Stimulated activated CD4-positive, alpha-beta T cell treated with anti-CD3 and anti-CD28 coated beads, Interleukin-4, amount 100 ng/mL, for 4 hours (primary cell): ENCODE results near the gene ELMOD1.
"Not testable (repeated sequence)": the region's sequence is repeated elsewhere in the genome, so short reads cannot be mapped to it uniquely, and the experiment has no call there.

Experiments
- DNase-seq, 2 experiments: peaks; one replicate each; pipeline ENCODE4 v3.0.0-alpha.2; 2020

ELMOD1 gene

GRCh38 chr11:107590460-107591377 lies at the start of gene ELMOD1:
ELMOD1 (plus strand) TSS chr11:107591147; CDS start chr11:107618190, 27,043 bp downstream.
- peak; percentile 31 to 35 for DNase-seq

- DNase-seq, result no peak
Measured at GRCh38 chr11:107545101-107545514, 45.8 kb upstream of the ELMOD1 start.

DNA sequence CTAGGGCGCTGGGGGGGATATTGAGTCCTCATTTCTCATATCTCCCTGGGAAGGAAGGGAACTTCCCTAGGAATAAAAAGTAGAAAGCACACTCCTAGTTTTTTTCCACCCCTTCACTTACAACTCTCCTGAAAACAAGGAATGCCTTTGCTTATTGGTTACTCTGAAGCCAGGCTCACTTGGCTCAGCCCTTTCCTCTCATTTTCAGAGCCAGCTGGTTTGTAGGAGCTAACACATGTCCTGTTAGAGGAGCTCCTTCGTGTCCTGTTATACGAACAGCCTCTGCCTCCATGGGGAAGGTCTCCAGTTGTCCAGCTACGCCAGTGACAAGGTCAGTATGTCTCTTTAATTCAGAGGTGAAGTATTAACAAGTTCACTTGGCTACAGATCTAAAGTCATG lies 43.0 kb upstream of the ELMOD1 start:
- no peak for DNase-seq

- DNase-seq, result peak in 1 of 2 experiments; percentile 9
Measured at GRCh38 chr11:107549253-107549953, 41.5 kb upstream of the ELMOD1 start.

- DNase-seq, result no peak
Measured at GRCh38 chr11:107549954-107550285, 41.0 kb upstream of the ELMOD1 start.

DNA sequence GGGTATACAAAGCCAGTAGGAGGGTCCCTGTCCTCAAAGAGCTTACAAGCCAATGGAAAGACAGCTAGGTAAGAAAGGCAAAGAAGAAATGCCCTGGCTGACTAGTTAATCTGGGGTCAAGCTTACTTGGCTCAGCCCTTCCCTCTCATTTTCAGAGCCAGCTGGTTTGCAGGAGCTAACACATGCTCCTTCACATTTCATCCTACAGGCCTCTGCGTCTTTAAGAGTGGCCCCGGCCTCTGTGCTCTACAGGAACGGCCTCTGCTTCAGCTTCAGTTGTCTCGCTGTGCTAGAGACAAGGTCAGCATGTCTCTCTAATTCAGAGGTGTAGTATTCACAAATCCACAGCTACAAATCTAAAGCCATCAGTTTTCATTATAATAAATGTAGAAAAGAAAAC lies 40.6 kb upstream of the ELMOD1 start:
- DNase-seq, result no peak

GRCh38 chr11:107561688-107562087 lies 29.3 kb upstream of the ELMOD1 start:
- DNase-seq, result no peak

DNA sequence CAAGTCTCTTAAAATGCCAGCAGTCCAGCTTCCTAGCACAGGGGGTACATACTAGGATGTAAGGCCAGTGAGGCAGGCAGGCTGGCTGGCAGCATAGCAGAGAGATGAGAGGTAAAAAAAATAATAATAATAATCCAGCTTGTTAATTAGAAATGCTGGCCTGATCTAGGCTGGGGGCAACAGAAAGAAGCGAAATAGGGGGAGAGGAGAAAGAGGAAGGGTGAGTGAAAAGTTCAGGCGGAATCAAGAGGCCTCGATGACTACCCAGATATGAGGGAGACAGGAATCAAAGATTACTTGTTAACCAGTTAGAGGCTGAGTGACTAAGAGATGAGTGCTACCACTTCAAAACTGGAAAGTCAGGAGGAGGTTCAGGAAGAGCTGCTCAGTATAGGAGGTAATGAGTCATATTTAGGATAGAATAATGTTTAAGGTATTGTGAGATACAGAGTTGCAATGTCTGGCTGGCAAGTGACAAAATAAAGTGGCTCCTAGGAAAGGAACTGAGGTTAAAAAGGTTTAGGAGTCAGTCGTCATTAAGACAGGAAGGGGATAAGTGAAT lies 28.2 kb upstream of the ELMOD1 start:
- no peak for DNase-seq

DNA sequence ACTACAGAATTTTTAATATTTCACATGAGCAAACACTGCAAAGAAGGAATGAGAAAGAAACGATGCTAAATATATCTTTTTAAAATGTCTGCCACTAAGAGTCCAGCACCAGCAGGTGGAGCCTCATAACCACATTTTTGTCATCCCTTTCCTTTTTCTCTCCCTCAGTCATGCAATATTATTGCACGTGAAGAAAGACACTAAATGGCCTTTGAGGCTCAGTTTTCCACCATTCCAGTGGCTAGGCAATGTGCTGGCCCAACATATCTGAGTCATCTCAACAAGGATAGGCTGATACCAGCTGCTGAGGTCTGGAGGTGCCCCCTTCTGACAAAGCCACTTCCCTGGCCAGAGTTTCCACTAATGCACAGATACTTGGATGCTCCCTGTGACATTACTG lies 27.2 kb upstream of the ELMOD1 start:
- peak in 1 of 2 experiments; percentile 13 for DNase-seq

DNA sequence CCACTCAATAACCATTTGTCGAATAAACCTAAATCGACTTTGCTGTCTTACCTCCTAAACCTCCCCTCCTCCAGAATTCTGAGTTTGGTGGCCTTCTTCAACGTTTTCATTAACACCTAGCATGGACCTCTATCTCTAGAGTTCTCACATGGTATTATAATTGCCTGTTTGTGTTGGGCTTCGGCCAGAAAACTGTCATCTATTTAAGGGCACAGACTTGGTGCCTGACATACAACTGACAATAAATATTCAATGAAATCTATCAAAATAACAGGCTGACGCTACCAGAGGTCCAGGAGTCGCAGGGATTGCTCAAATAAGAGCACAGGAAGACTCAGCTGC lies 26.1 kb upstream of the ELMOD1 start:
- no peak for DNase-seq

DNA sequence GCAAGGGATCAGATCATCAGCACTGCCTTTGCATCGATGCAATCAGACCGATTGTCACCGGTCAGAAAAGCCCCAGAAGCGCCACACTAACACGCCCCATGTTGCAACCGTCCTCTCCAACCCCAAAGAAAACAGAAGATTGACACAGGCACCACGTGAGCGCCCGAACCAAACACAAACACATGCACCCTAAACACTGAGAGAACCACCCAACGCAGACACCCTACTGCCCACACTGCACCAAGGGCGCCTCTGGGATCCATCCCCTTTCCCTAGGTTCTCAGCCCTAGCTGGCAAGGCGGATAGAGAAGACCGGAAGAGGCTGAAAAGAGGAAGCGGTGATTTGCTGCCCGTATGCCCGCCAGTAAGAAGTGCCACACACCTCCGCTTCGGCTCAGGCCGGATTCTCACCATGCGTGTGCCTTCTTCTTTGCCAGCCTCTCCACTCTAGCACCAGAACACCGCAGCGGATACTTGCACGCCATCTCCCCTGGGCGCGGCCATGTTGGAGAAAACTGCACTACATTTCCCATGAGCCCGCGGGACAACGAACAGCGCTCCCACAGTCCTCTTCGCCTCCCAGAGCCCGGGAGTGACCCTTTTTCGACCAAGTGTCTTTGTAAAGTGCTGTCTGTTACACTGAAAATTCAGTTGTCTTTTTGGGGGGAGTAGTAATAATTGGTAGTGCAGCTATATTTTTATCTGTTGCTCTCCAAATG lies 25.6 kb upstream of the ELMOD1 start, which contains the start of gene ALKBH8:
Gene ALKBH8 (minus strand): TSS at position 517 of the 719 bp plus-strand sequence. CDS start 4,842 bp downstream, outside the sequence.
- DNase-seq, result peak; percentile 69 to 70

DNA sequence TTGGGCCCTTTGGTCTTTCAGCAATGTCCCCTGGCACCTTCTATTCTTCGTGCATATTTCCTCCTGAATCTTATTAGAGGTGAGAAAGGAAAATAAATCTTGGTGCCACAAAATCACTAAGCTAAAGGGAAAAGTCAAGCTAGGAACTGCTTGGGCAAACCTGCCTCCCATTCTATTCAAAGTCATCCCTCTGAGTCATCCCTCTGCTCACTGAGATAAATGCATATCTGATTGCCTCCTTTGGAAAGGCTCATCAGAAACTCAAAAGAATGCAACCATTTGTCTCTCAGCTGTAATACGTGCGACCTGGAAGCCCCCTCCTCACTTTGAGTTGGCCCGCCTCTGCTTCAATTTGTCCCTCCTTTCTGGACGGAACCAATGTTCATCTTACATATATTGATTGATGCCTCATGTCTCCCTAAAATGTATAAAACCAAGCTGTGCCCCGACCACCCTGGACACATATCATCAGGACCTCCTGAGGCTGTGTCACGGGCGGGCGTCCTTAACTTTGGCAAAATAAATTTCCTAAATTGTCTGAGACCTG lies 24.9 kb upstream of the ELMOD1 start:
- DNase-seq, result not testable (repeated sequence)

GRCh38 chr11:107566569-107566968 lies 24.4 kb upstream of the ELMOD1 start:
- DNase-seq, result no peak

- DNase-seq, result no peak
Measured at GRCh38 chr11:107567739-107568335, 23.1 kb upstream of the ELMOD1 start.

GRCh38 chr11:107570015-107570414 lies 20.9 kb upstream of the ELMOD1 start:
- DNase-seq, result no peak

GRCh38 chr11:107573438-107573837 lies 17.5 kb upstream of the ELMOD1 start:
- no peak for DNase-seq

- DNase-seq, result peak; percentile 38 to 48
Measured at GRCh38 chr11:107576497-107577345, 14.2 kb upstream of the ELMOD1 start.

DNA sequence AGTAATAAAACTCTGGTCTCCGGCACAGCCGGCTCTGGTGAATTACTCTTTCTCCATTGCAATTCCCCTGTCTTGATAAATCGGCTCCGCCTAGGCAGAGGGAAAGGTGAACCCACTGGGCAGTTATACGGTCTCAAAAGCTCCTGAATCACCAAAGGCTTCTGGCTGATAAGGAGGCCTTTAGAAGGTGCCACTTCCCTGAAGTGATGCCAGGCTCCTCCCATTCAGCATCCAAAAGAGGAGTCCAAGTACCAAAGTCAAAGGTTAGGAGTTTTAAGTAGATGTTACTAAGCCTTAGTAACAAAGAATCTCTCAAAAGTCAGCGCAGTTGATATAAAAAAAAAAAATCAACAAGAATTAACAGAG lies 13.6 kb upstream of the ELMOD1 start:
- DNase-seq, result no peak

DNA sequence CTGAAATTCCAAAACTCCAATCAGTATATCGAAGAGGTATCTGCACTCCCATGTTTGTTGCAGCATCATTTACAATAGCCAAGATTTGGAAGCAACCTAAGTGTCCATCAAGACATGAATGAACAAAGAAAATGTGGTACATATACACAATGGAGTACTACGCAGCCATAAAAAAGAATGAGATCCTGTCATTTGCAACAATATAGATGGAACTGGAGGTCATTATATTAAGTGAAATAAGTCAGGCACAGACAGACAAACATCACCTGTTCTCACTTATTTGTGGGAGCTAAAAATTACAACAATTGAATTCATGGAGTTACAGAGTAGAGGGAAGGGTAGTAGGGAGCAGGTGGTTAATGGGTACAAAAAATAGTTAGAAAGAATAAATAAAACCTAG lies 11.8 kb upstream of the ELMOD1 start:
- not testable (repeated sequence) for DNase-seq

DNA sequence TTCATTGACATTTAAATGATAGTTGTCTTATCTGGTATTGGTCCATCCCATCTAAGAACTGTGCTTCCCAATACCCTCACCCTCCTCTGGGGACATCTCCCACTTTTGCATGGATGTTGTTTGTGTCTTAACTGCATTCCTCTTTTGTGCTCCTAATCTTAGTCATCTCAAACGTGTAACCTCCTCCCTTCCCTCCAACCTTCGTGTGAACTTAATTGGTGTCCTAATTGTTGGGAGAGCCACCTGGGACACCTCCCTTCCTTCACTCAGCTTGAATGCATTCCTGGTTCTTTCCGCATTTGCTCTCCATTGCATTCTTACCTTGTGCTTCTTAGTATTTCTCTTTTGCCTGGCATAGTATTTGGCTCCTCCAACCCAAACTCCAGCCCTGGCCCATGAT lies 9.8 kb upstream of the ELMOD1 start:
- no peak for DNase-seq

DNA sequence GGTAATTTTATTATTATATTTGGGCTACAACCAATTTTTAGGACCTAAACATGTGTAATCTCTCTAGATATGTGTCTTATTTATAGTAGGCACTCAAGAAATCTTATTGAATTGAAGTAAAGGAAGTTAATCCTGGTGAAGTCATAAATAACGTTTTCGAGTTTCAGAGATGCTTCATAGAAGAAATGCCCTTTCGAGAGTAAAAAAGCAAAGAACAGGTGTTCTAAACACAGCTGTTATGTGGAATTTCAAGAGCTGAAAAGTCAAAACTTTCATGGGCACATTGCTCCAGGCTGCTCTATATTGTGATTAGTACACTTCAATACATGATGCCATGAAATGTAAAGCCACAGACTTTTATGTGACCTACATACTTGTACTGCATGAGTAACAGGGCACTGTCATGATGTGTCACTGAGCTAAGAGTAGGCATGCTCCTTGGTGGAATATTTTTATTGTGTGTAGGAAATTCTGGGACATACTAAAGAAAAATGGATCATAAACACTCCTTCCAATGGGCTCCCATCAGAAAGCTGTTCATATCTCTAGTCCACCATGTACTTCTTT lies 7.2 kb upstream of the ELMOD1 start:
- DNase-seq, result no peak
